GM12872 (cell line): ENCODE results near the gene GREB1.

Source experiments
- TF ChIP-seq, protein P1 (sequence below): IDR thresholded peaks from 3 replicates; pipeline ENCODE4 v1.5.1; 2011; ENCODE audit warnings: low read depth, mild to moderate bottlenecking, low read length, moderate library complexity; ENCODE audit not compliant: insufficient read depth

GREB1 gene

GRCh38 chr2:11667194-11667593 is 133.3 kb downstream of the GREB1 start:
- TF ChIP-seq, protein P1, sequence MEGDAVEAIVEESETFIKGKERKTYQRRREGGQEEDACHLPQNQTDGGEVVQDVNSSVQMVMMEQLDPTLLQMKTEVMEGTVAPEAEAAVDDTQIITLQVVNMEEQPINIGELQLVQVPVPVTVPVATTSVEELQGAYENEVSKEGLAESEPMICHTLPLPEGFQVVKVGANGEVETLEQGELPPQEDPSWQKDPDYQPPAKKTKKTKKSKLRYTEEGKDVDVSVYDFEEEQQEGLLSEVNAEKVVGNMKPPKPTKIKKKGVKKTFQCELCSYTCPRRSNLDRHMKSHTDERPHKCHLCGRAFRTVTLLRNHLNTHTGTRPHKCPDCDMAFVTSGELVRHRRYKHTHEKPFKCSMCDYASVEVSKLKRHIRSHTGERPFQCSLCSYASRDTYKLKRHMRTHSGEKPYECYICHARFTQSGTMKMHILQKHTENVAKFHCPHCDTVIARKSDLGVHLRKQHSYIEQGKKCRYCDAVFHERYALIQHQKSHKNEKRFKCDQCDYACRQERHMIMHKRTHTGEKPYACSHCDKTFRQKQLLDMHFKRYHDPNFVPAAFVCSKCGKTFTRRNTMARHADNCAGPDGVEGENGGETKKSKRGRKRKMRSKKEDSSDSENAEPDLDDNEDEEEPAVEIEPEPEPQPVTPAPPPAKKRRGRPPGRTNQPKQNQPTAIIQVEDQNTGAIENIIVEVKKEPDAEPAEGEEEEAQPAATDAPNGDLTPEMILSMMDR = no peak

GRCh38 chr2:11667866-11668637 is 134.2 kb downstream of the GREB1 start:
- TF ChIP-seq, protein P1 = no peak

DNA sequence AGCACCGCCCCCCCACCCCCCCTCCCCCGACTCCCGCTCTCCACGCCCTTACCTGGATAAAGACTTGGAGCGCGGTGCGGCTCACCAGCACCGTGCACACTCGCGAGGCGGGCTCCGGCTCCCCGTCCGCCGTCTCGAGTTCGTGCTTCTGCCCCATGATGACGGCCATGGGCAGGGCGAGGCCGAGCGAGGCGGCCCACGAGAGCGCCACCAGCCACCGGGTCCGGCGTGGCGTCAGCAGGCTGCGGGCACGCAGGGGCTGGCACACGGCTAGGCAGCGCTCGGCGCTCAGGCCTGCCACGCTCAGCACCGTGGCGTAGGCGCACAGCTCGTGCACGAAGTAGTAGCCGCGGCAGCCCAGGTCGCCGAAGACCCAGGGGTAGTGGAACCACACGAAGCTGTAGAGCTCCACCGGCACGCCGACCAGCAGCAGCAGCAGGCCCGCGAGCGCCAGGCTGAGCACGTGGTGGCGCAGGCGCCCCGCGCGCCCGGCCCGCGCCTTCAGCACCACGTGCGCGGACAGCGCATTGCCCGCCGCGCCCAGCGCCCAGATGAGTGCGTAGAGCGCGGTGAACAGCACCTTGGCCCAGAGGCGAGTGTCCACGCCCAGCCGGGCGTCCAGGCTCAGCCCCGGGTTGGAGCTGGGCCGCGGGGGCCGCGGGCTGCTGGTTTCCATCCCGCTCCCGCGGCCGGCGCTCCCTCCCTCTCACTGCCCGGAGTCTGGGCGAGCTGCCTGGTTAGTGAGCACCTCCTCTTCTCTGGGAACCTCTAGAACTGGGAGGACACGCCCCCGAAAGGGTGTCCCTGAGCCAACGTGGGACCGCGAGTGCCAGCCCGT is 135.8 kb downstream of the GREB1 start, which contains the start of gene NTSR2:
Gene NTSR2, minus strand, starts transcription at position 742 of the 838 bp plus-strand sequence. Its CDS starts 66 bp downstream, at position 676.
- TF ChIP-seq, protein P1 = no peak

DNA sequence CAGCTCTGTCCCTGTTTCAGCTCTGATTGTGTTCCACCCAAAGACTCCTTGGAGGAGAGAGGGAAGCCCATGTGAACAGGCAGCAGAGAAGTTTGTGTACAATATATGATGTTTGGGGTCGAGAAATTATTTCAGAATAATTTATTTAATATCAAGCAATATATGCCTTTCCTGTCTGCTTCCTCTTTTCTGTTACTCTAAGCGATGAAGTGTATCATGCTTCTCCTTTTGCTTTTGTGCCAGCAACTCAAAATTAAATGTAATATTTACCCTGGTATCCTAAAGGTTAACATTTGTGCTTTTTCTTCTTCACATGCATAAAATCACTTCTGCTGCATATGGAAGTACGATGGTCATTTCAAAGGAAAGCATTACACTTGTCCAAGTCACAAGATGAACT is 138.6 kb downstream of the GREB1 start:
- TF ChIP-seq, protein P1 = no peak

DNA sequence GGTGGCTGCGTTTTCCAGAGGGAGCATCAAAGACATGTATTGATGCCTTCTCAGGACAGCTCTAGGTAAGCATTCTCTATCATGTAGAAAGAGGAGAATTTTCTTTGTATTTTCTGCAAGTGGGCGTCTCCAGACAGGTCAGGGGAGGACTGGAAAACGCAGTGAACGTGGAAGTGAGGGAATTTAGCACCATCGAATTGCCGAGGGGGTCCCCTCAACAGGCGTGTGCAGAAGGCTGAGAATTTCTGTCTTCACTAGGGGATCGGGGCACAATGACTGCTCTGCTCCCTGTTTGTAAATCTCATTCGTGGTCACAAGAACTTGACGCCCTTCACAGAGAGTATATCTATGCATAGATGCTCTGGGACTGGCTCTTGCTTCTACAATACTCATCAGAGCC is 141.1 kb downstream of the GREB1 start:
- TF ChIP-seq, protein P1 = no peak

GRCh38 chr2:11675423-11676112 is 141.7 kb downstream of the GREB1 start:
- TF ChIP-seq, protein P1 = no peak

- TF ChIP-seq, protein P1 = no peak
Observed at GRCh38 chr2:11676640-11677039, 142.8 kb downstream of the GREB1 start.
